DOHH2 (cell line): ENCODE measurements around the gene SLC7A4.

Experiments used
- EZH2phosphoT487 ChIP-seq: fragments of 200-600 bp; sonication (generic); IDR thresholded peaks from 2 replicates; pipeline ENCODE4 v1.6.1; 2017; ENCODE audit warnings: borderline replicate concordance, mild to moderate bottlenecking, antibody characterized with exemption, low read length, moderate library complexity, mixed read lengths
- TF ChIP-seq, protein P1 (sequence below): fragments of 200-600 bp; sonication (generic); IDR thresholded peaks from one replicate; pipeline ENCODE4 v1.5.1; 2014; ENCODE audit warnings: antibody characterized with exemption, mild to moderate bottlenecking, low read depth, low read length; ENCODE audit not compliant: poor library complexity, severe bottlenecking

DNA sequence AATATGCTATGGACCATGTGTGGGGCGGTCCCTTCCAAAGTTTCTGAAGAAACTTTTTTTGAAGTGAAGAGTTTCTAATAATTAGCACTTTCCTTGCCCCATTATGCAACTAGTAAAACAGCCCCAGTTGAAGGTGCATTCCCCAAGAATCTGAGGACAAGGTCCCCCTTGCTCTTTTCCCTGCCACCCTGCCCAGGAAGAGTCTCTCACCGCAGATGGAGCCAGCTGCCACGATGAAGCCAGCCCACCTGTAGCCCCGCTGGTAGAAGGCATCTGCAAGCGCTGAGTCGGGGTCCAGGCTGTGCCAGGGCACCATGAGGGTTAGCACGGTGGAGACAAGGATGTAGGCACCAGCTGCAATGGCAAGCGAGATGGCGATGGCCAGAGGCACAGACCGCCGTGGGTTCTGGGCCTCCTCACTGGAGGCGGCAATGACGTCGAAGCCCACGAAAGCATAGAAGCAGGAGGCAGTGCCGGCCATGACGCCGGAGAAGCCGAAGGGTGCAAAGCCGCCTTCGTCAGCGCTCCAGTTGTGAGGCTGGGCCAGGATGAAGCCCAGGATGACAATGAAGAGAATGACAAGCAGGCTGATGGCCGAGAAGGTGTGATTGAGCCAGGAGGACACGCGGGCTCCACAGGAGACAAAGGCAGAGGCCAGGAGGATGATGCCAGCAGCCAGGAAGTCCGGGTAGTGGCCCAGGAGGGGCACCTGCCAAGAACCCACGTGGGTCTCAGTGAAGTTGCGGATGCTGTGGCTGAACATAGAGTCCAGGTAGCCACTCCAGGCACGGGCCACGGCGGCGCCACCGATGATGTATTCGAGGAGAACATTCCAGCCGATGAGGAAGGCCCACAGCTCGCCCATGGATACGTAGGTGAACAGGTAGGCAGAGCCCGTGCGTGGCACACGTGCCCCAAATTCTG is 1.5 kb downstream of the SLC7A4 start:
- TF ChIP-seq, protein P1, sequence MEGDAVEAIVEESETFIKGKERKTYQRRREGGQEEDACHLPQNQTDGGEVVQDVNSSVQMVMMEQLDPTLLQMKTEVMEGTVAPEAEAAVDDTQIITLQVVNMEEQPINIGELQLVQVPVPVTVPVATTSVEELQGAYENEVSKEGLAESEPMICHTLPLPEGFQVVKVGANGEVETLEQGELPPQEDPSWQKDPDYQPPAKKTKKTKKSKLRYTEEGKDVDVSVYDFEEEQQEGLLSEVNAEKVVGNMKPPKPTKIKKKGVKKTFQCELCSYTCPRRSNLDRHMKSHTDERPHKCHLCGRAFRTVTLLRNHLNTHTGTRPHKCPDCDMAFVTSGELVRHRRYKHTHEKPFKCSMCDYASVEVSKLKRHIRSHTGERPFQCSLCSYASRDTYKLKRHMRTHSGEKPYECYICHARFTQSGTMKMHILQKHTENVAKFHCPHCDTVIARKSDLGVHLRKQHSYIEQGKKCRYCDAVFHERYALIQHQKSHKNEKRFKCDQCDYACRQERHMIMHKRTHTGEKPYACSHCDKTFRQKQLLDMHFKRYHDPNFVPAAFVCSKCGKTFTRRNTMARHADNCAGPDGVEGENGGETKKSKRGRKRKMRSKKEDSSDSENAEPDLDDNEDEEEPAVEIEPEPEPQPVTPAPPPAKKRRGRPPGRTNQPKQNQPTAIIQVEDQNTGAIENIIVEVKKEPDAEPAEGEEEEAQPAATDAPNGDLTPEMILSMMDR: no peak
- TF ChIP-seq EZH2phosphoT487: no peak
